ENCODE results near the gene EHD1.

DNA sequence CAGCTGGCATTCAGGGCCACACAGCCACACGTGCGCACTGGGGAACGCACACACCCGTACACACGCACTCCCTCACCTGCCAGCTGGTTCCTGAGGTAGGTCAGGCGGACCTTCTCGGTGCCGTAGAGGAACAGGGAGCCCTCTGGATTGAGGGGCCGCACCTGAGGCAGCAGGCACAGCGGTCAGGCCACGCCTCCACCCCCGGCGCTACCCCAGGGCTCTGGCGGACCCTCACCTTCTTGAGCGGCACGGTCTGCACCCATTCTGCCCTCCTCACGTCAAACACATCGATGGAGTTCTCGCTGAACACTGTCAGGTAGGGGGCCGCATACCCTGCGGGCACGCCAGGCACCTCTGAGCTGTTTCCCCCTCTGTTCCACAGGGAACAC lies 51.0 kb downstream of the EHD1 start:
- TF ChIP-seq EZH2 (optimal IDR thresholded peaks at IDR 0.05; ENCODE audit: low read depth, low read length): no peak
- TF ChIP-seq, protein P1, sequence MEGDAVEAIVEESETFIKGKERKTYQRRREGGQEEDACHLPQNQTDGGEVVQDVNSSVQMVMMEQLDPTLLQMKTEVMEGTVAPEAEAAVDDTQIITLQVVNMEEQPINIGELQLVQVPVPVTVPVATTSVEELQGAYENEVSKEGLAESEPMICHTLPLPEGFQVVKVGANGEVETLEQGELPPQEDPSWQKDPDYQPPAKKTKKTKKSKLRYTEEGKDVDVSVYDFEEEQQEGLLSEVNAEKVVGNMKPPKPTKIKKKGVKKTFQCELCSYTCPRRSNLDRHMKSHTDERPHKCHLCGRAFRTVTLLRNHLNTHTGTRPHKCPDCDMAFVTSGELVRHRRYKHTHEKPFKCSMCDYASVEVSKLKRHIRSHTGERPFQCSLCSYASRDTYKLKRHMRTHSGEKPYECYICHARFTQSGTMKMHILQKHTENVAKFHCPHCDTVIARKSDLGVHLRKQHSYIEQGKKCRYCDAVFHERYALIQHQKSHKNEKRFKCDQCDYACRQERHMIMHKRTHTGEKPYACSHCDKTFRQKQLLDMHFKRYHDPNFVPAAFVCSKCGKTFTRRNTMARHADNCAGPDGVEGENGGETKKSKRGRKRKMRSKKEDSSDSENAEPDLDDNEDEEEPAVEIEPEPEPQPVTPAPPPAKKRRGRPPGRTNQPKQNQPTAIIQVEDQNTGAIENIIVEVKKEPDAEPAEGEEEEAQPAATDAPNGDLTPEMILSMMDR (IDR thresholded peaks at IDR 0.05; ENCODE audit: low read length): no peak
- no peak for TF ChIP-seq EZH2phosphoT487 (IDR thresholded peaks at IDR 0.05; ENCODE audit: low read length)

All from MM.1S (cell line).